H1 (cell line): ENCODE data around the gene ACTR8. TPM values are rescaled to one million over a fixed set of nuclear protein-coding genes. Genes with fewer than 3 reads are reported as not detected.

Experiments used
- CTCF ChIA-PET: fragments of 300-600 bp; sonication (Branson Sonifier 250); formaldehyde crosslinking; loops from one replicate; lab custom pipeline; 2021; ENCODE audit not compliant: partially characterized antibody; lab: Charles Lee
- POLR2A ChIA-PET: fragments of 300-600 bp; sonication (Branson Sonifier 250); formaldehyde crosslinking; loops from one replicate; lab custom pipeline; 2021; ENCODE audit warnings: inconsistent platforms; ENCODE audit not compliant: partially characterized antibody; lab: Charles Lee
- DNase-seq, 2 experiments: peaks; one replicate each; pipeline versions ENCODE4 v3.0.0 to v3.0.0-alpha.2; 2010 to 2022; ENCODE audit warnings: low spot score in 2 of 2, low read depth in 1 of 2, mixed read lengths in 1 of 2
- FAIRE-seq: peaks from 2 replicates; lab custom pipeline; 2011; peaks lifted over from hg19 to GRCh38; lab: Jason Lieb, UNC
- H2AFZ ChIP-seq: 2 replicates; pipeline ENCODE4 v1.8.1; 2012; ENCODE audit warnings: low read length, inconsistent platforms
- H2AK5ac ChIP-seq: 2 replicates; pipeline ENCODE4 v1.6.1; 2013; ENCODE audit warnings: low read depth, low read length
- H2BK120ac ChIP-seq: replicated peaks from 2 replicates; pipeline ENCODE3; 2013; ENCODE audit warnings: low read depth, low read length, inconsistent platforms
- H2BK12ac ChIP-seq: 2 replicates; pipeline ENCODE4 v1.6.1; 2013; ENCODE audit warnings: low read depth, low read length
- H2BK15ac ChIP-seq: 2 replicates; pipeline ENCODE4 v1.6.1; 2013; ENCODE audit warnings: low read length
- H2BK20ac ChIP-seq: 2 replicates; pipeline ENCODE4 v1.6.1; 2013; ENCODE audit warnings: low read length
- H2BK5ac ChIP-seq: 2 replicates; pipeline ENCODE4 v1.6.1; 2013; ENCODE audit warnings: low read depth, low read length
- H3K14ac ChIP-seq: 2 replicates; pipeline ENCODE4 v1.6.1; 2013; ENCODE audit warnings: inconsistent platforms; ENCODE audit not compliant: insufficient read length
- H3K18ac ChIP-seq: 2 replicates; pipeline ENCODE4 v1.6.1; 2013; ENCODE audit warnings: low read length; ENCODE audit errors: extremely low read depth
- H3K23ac ChIP-seq: 2 replicates; pipeline ENCODE4 v1.6.1; 2013; ENCODE audit warnings: inconsistent platforms; ENCODE audit not compliant: insufficient read length
- H3K23me2 ChIP-seq: 2 replicates; pipeline ENCODE4 v1.6.1; 2013; ENCODE audit warnings: low read depth, low read length
- H3K27ac ChIP-seq: 2 replicates; pipeline ENCODE4 v1.6.1; 2011; ENCODE audit warnings: low read depth, low read length, inconsistent platforms
- H3K27me3 ChIP-seq, 4 experiments: replicated peaks in 1 of 4; 1 replicate in 1 of 4; 2 replicates in 3 of 4; pipeline versions ENCODE4 v1.6.1 to v1.8.1; 2011 to 2013; ENCODE audit warnings: low read length in 3 of 4, mild to moderate bottlenecking in 3 of 4, inconsistent platforms in 2 of 4, mixed read lengths in 2 of 4, moderate library complexity in 1 of 4; ENCODE audit not compliant: control insufficient read depth in 3 of 4, insufficient read depth in 3 of 4; ENCODE audit errors: extremely low read depth in 1 of 4
- H3K36me3 ChIP-seq, 4 experiments: 2 replicates each; pipeline versions ENCODE4 v1.6.1 to v1.8.1; 2011 to 2013; ENCODE audit warnings: mild to moderate bottlenecking in 4 of 4, low read length in 3 of 4, moderate library complexity in 2 of 4, control low read depth in 1 of 4, inconsistent platforms in 1 of 4; ENCODE audit not compliant: insufficient read depth in 4 of 4, control insufficient read depth in 2 of 4
- H3K4ac ChIP-seq: replicated peaks from 2 replicates; pipeline ENCODE3; 2013; ENCODE audit warnings: low read length, low read depth, mixed read lengths, inconsistent platforms; ENCODE audit not compliant: insufficient read length
- H3K4me1 ChIP-seq, 4 experiments: replicated peaks in 1 of 4; 1 replicate in 1 of 4; 2 replicates in 3 of 4; pipeline versions ENCODE4 v1.6.1 to v1.8.1; 2011 to 2013; ENCODE audit warnings: low read length in 3 of 4, inconsistent platforms in 2 of 4, mixed read lengths in 1 of 4; ENCODE audit not compliant: insufficient read depth in 4 of 4, control insufficient read depth in 3 of 4
- H3K4me2 ChIP-seq, 2 experiments: 2 replicates each; pipeline versions ENCODE4 v1.6.1 to v1.8.1; 2011 to 2013; ENCODE audit warnings: low read depth in 2 of 2, low read length in 2 of 2, control low read depth in 1 of 2, inconsistent platforms in 1 of 2, mild to moderate bottlenecking in 1 of 2; ENCODE audit not compliant: insufficient read depth in 1 of 2
- H3K4me3 ChIP-seq, 4 experiments: fragments of 200-600, 300-600 bp in 1 of 4; sonication (generic), shearing (Covaris generic), sonication (Bioruptor Twin) in 1 of 4; 2 replicates each; pipeline versions ENCODE4 v1.5.1 to v1.8.1; 2011 to 2016; ENCODE audit warnings: low read length in 4 of 4, low read depth in 3 of 4, control low read depth in 2 of 4, inconsistent platforms in 2 of 4, mild to moderate bottlenecking in 2 of 4, mixed read lengths in 1 of 4, moderate library complexity in 1 of 4; ENCODE audit not compliant: insufficient read depth in 2 of 4; ENCODE audit errors: extremely low read depth in 1 of 4
- H3K56ac ChIP-seq: replicated peaks from 2 replicates; pipeline ENCODE3; 2013; ENCODE audit warnings: low read depth, mild to moderate bottlenecking, mixed read lengths, low read length, inconsistent platforms; ENCODE audit not compliant: insufficient read length
- H3K79me1 ChIP-seq: 2 replicates; pipeline ENCODE4 v1.6.1; 2013; ENCODE audit warnings: low read depth, low read length, control low read depth
- H3K79me2 ChIP-seq, 2 experiments: 2 replicates each; pipeline versions ENCODE4 v1.6.1 to v1.8.1; 2012 to 2013; ENCODE audit warnings: low read length in 2 of 2, mild to moderate bottlenecking in 2 of 2, inconsistent platforms in 1 of 2; ENCODE audit not compliant: insufficient read depth in 2 of 2, control insufficient read depth in 1 of 2
- H3K9ac ChIP-seq, 4 experiments: replicated peaks in 1 of 4; 1 replicate in 1 of 4; 2 replicates in 3 of 4; pipeline versions ENCODE4 v1.6.1 to v1.8.1; 2011 to 2013; ENCODE audit warnings: low read depth in 3 of 4, low read length in 3 of 4, control low read depth in 2 of 4, mild to moderate bottlenecking in 2 of 4, moderate library complexity in 2 of 4, inconsistent platforms in 1 of 4; ENCODE audit errors: extremely low read depth in 1 of 4
- H3K9me3 ChIP-seq, 2 experiments: 2 replicates each; pipeline versions ENCODE4 v1.6.1 to v1.8.1; 2012 to 2013; ENCODE audit warnings: mild to moderate bottlenecking in 2 of 2, moderate library complexity in 2 of 2, control low read depth in 1 of 2, inconsistent platforms in 1 of 2, low read depth in 1 of 2, low read length in 1 of 2, mixed read lengths in 1 of 2; ENCODE audit not compliant: insufficient read depth in 2 of 2
- H4K20me1 ChIP-seq, 2 experiments: replicated peaks in 1 of 2; 2 replicates each; pipeline versions ENCODE3 to v1.8.1; 2011 to 2013; ENCODE audit warnings: inconsistent platforms in 2 of 2, low read length in 2 of 2, mild to moderate bottlenecking in 1 of 2; ENCODE audit not compliant: insufficient read depth in 2 of 2, control insufficient read depth in 1 of 2
- H4K5ac ChIP-seq: 2 replicates; pipeline ENCODE4 v1.6.1; 2013; ENCODE audit warnings: low read length, low read depth, mixed read lengths, inconsistent platforms; ENCODE audit not compliant: insufficient read length
- H4K8ac ChIP-seq: 2 replicates; pipeline ENCODE4 v1.8.0; 2013; ENCODE audit warnings: mild to moderate bottlenecking, moderate library complexity, low read length, inconsistent platforms; ENCODE audit not compliant: insufficient read depth; ENCODE audit errors: extremely low read depth
- H4K91ac ChIP-seq: replicated peaks from 2 replicates; pipeline ENCODE3; 2013; ENCODE audit warnings: low read length, mixed read lengths, inconsistent platforms; ENCODE audit not compliant: insufficient read length
- CBX5 ChIP-seq: fragments of 300-800, 300-1000 bp; sonication (generic); IDR thresholded peaks from 2 replicates; pipeline ENCODE4 v1.7.1; 2016; ENCODE audit warnings: antibody characterized with exemption, low read length, low read depth
- CEBPB ChIP-seq: IDR thresholded peaks from 2 replicates; pipeline ENCODE4 v1.6.1; 2012; ENCODE audit warnings: low read depth, low read length
- CREB1 ChIP-seq: IDR thresholded peaks from 2 replicates; pipeline ENCODE4 v1.6.1; 2012; ENCODE audit warnings: inconsistent platforms
- CTCF ChIP-seq, 3 experiments: IDR thresholded peaks; 1 replicate in 2 of 3; 2 replicates in 1 of 3; pipeline versions ENCODE4 v1.5.1 to v1.6.1; 2011; ENCODE audit warnings: low read length in 3 of 3, mild to moderate bottlenecking in 3 of 3, inconsistent platforms in 2 of 3, low read depth in 1 of 3, moderate library complexity in 1 of 3; ENCODE audit not compliant: insufficient read depth in 1 of 3; ENCODE audit errors: control extremely low read depth in 1 of 3
- E2F6 ChIP-seq: IDR thresholded peaks from 2 replicates; pipeline ENCODE4 v1.6.1; 2012; ENCODE audit warnings: inconsistent platforms
- POLR2A ChIP-seq, 2 experiments: IDR thresholded peaks; 1 replicate in 1 of 2; 2 replicates in 1 of 2; pipeline ENCODE4 v1.6.1; 2011; ENCODE audit warnings: low read depth in 2 of 2, low read length in 2 of 2, mild to moderate bottlenecking in 2 of 2; ENCODE audit errors: control extremely low read depth in 1 of 2
- RNF2 ChIP-seq: fragments of 200-900, 300-1000 bp; sonication (generic); IDR thresholded peaks from 2 replicates; pipeline ENCODE4 v1.7.1; 2016; ENCODE audit warnings: borderline replicate concordance, low read depth, mild to moderate bottlenecking, antibody characterized with exemption, low read length; ENCODE audit not compliant: poor library complexity, severe bottlenecking; ENCODE audit errors: missing control alignments
- SUZ12 ChIP-seq: fragments of 200-600 bp; sonication (generic); IDR thresholded peaks from 2 replicates; pipeline ENCODE4 v1.6.1; 2012; ENCODE audit warnings: mild to moderate bottlenecking, inconsistent platforms, low read length, moderate library complexity, mixed read lengths
- WGBS, 2 experiments: shearing (Covaris generic) in 1 of 2; methylation state at CpG; one replicate each; pipeline versions ENCODE4 v1.1.6 to v1.1.7; 2013 to 2015; ENCODE audit warnings: low lambda C conversion rate in 2 of 2, mixed read lengths in 2 of 2, inconsistent platforms in 1 of 2, low coverage in 1 of 2, missing lambda C conversion rate in 1 of 2; ENCODE audit not compliant: insufficient replicate concordance in 2 of 2, insufficient coverage in 1 of 2, insufficient read length in 1 of 2; ENCODE audit errors: extremely low coverage in 1 of 2, missing lambda C conversion rate in 1 of 2; 5-methylcytosine and 5-hydroxymethylcytosine counted together
- polyA plus RNA-seq, 7 experiments: library from polyadenylated mRNA; depleted of rRNA in 3 of 7; stranded (reverse) in 5 of 7; unstranded in 2 of 7; fragments of >200 nt in 5 of 7; fragments of 200-250 nt in 2 of 7; gene quantifications; 1 replicate in 5 of 7; 2 replicates in 1 of 7; 4 replicates in 1 of 7; pipeline versions ENCODE4 v1.2.1 to v1.2.3, GENCODE V29; 2011 to 2013; ENCODE audit warnings: missing spikeins in 2 of 7, mixed read lengths in 2 of 7
- total RNA-seq: library from RNA; stranded (reverse); fragmentation: NEBNext Ultra II Directional; extraction: Animal tissue kit (Norgen Biotek cat#: 25700); gene quantifications from 2 replicates; pipeline ENCODE4 v1.2.1, GENCODE V29; 2021

ACTR8 gene
- total and polyA plus RNA-seq, 2 of the 8 experiments (the other 6 are each of a cell fraction or from before 2014, with no cell fraction given), result 8.3 to 26.9 TPM

GRCh38 chr3:53860196-53860595 lies 21.8 kb downstream of the ACTR8 start:
- Histone ChIP-seq H4K91ac (no peak overlapping the region), H2AK5ac (no peak overlapping the region)
- FAIRE-seq, result no peak
- no peak for TF ChIP-seq CTCF (IDR thresholded peaks at IDR 0.05; ENCODE audit: control extremely low read depth in 1 of 3, insufficient read depth in 1 of 3, low read depth in 1 of 3, low read length in 3 of 3)
- no peak for TF ChIP-seq SUZ12
- no peak for TF ChIP-seq CREB1
- no peak for TF ChIP-seq CEBPB
- TF ChIP-seq POLR2A (IDR thresholded peaks at IDR 0.05; ENCODE audit: control extremely low read depth in 1 of 2, low read depth in 2 of 2, low read length in 2 of 2), result no peak
- no peak for TF ChIP-seq RNF2
- no peak for TF ChIP-seq E2F6
- no peak for TF ChIP-seq CBX5

More at GRCh38 chr3:53860196-53860595, 21.8 kb downstream of the ACTR8 start:
- Histone ChIP-seq H3K4me3 (no peak overlapping the region), H3K9me3 (no peaks in the 10 kb centered on the region), H2BK120ac (no peak overlapping the region), H3K4me1 (no peaks in the 10 kb centered on the region), H3K4ac (no peak overlapping the region), H3K56ac (no peak overlapping the region), H4K20me1 (peaks cover 1 to 2% of the 10 kb centered on the region in 2 experiments), H3K79me2 (no peaks in the 10 kb centered on the region), H3K4me2 (no peak overlapping the region), H2AFZ (no peak overlapping the region), H3K14ac (no peak overlapping the region), H3K27ac (no peak overlapping the region), H3K9ac (no peak overlapping the region), H3K27me3 (no peaks in the 10 kb centered on the region), H2BK15ac (no peak overlapping the region), H3K23me2 (no peaks in the 10 kb centered on the region), H2BK12ac (no peak overlapping the region), H2BK20ac (no peak overlapping the region), H3K36me3 (peaks cover 2 to 35% (median 23%) of the 10 kb centered on the region in 4 experiments; a peak in 6 of 8 replicates), H3K18ac (no peak overlapping the region), H3K79me1 (no peaks in the 10 kb centered on the region), H2BK5ac (no peak overlapping the region), H3K23ac (no peak overlapping the region), H4K8ac (no peak overlapping the region), H4K5ac (no peak overlapping the region)
- 86% methylated on average over 4 of the region's 4 CpGs; no CpG with 5 or more reads in 1 of the 2 experiments for WGBS, 2 experiments
- POLR2A ChIA-PET, result interaction anchor here (1.7 kb wide), 1 partner anchor 14 kb away, joined by 4 read pairs; no protein-coding TSS in a partner anchor
- CTCF ChIA-PET, result interaction anchor here (1.0 kb wide), 1 partner anchor 190 kb away, joined by 4 read pairs; no protein-coding TSS in a partner anchor
- no peak for DNase-seq
